Retinal pigment epithelial cell (primary cell): ENCODE measurements around the gene NTRK3.

Experiments used
- DNase-seq: peaks from one replicate; pipeline ENCODE4 v3.0.0-alpha.2; 2010; ENCODE audit warnings: low read depth
- H3K4me3 ChIP-seq: 2 replicates; pipeline ENCODE4 v1.5.1; 2011; ENCODE audit warnings: mild to moderate bottlenecking, low read length, control low read depth, moderate library complexity
- TF ChIP-seq, protein P1 (sequence below): conservative IDR thresholded peaks from 2 replicates; pipeline ENCODE4 v1.5.1; 2011; ENCODE audit warnings: low read depth, low read length, control low read depth, inconsistent platforms

NTRK3 gene

DNA sequence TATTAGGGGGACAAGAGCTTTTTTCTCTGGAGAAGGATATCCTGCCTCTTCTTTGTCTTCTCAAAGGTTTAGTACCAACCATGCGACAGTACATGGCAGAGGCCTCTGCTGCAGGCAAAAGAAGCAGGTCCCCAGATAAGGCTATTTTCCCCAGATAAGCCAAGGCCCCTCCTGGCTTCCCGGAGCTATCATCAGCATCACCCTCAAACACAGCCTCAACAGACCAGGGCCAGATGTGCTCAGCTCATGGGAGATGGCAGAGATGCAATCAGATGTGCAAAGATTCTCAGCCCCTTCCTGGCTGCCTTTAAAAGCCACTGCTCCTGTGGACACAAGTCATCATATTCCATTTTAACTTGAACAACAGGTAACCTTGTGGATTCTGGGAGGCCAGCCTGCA lies 49.0 kb downstream of the NTRK3 start:
- no peak overlapping the region for H3K4me3 ChIP-seq
- TF ChIP-seq, protein P1, sequence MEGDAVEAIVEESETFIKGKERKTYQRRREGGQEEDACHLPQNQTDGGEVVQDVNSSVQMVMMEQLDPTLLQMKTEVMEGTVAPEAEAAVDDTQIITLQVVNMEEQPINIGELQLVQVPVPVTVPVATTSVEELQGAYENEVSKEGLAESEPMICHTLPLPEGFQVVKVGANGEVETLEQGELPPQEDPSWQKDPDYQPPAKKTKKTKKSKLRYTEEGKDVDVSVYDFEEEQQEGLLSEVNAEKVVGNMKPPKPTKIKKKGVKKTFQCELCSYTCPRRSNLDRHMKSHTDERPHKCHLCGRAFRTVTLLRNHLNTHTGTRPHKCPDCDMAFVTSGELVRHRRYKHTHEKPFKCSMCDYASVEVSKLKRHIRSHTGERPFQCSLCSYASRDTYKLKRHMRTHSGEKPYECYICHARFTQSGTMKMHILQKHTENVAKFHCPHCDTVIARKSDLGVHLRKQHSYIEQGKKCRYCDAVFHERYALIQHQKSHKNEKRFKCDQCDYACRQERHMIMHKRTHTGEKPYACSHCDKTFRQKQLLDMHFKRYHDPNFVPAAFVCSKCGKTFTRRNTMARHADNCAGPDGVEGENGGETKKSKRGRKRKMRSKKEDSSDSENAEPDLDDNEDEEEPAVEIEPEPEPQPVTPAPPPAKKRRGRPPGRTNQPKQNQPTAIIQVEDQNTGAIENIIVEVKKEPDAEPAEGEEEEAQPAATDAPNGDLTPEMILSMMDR: no peak
- no peak for DNase-seq

DNA sequence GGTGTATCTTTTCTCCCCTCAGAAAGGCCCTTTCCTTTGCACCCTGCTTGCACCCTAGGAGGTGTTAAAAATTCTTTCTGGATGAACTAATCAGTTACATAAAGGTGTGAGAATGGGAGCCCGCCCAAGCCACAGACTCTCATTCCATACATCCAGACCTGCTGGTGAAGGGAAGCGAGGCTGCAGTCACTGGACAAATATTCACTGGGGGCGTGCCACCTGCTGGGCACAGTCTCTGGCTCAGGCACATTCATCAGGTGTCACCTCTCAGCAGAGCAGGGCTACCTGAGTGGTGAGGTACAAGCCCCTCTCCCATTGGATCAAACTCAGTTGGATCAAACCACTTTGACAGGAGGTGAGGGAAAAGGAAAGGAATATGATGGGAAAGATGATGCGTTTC lies 52.0 kb downstream of the NTRK3 start:
- no peak for DNase-seq
- TF ChIP-seq, protein P1: no peak
- H3K4me3 ChIP-seq: no peak overlapping the region

DNA sequence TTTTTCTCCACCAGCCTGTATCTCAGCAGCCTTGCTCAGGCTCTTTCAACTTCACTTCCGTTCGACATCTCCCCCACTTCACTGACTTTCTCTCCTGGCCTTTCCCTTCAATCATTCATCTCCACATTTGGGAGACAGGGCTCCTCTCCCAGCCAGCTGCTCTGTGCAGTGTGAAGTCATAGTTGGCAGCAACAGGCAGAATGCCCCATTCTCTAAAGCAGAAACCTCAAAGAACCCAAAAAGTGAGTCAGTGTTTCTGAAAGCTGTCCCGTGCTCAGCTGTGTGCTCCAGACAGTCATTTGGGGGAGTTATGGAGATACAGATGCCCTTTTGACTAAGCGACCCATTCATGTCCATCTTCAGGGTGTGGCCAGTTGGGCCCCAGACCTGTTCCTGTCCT lies 54.3 kb downstream of the NTRK3 start:
- TF ChIP-seq, protein P1: no peak
- H3K4me3 ChIP-seq: no peak overlapping the region
- DNase-seq: no peak

DNA sequence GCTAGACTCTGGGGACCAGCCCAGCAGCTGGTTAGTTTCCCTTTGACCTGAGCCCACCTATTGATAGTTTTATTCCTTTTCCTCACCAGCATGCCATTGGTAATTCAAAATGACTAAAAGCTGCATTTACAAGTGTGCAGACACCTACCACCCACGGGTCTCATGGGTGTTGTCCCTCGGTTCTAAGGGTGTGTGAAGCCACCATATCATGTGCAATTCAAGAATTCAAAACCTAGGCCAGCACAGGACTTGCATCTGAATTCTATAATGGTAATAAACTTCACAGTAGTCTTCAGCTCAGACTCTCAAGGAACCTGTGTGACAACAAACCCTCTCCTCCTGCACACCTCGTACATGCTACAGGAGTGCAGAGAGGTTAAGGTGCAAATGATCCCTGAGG lies 55.3 kb downstream of the NTRK3 start:
- no peak for DNase-seq
- TF ChIP-seq, protein P1: no peak

DNA sequence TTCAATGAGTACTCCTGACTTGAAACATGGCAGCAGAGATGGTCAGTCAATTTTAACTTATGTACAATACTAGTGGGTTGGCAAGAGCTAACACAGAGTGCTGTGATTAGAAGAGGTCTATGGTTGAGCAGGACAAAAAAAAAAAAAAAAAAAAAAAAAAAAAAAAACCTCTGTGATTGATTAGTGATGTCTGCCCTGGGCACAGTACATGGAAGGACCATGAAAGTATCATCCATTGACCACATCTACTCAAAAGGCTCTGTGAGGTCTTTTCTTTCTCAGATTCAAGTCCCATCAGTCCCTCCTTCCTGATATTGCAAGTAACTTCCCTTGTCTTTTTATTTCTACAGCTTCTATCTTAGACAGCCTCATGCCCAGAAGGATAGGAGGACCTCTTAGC lies 59.6 kb downstream of the NTRK3 start:
- TF ChIP-seq, protein P1: no peak
- H3K4me3 ChIP-seq: no peak overlapping the region
- DNase-seq: no peak

More for the DNA sequence above, 55.3 kb downstream of the NTRK3 start:
- no peak overlapping the region for H3K4me3 ChIP-seq

DNA sequence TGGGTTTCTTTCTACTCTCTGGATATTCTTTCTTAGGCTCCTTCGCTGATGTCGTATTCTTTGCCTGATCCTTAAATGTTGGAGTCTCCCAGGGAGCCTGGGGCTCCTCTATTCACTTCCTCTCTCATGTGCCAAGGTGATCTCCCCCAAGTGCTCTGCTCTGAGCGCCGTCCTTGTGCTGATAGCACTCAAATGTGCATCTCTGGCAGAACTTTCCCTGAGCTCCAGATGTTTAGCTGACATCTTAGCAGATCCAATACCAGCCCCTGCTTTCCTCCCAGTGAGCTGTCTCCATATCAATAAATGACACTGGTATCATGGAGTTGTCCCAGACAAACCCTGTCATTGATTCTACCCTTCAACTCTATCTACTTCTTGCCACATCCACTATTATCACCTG lies 62.4 kb downstream of the NTRK3 start:
- H3K4me3 ChIP-seq: no peak overlapping the region
- TF ChIP-seq, protein P1: no peak
- DNase-seq: no peak

DNA sequence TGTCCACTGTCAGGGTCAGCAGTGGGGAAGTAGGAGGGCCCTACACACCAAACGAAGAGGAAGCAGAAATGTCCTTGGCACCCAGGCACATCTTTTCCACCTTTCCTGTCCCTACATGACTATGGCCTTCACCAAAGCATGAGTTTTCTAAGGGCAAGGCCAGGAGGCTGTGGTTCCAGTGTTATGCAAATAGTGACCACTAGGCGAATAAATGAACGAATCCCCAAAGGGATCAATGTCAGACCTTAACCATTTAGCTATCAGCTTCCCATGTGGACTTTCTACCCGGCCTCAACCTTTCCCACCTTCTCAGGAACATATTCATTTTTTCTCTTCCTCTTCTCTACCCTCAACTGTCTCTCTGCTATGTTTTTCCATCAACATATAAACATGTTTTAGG lies 63.1 kb downstream of the NTRK3 start:
- no peak for DNase-seq
- H3K4me3 ChIP-seq: no peak overlapping the region
- TF ChIP-seq, protein P1: no peak
